HepG2 (cell line): Measurements from ENCODE around the gene U2AF1L4. TPM values are rescaled to one million over a fixed set of nuclear protein-coding genes. Genes with fewer than 3 reads are reported as not detected.

Source experiments
- ADNP ChIP-seq: sonication (generic); formaldehyde crosslinking; IDR thresholded peaks from 2 replicates; pipeline ENCODE4 v1.4.0; 2020; ENCODE audit warnings: missing genetic modification reagents
- IRX3 ChIP-seq: sonication (generic); formaldehyde crosslinking; IDR thresholded peaks from 2 replicates; pipeline ENCODE4 v1.8.1; 2023; ENCODE audit warnings: mild to moderate bottlenecking, low read depth, missing genetic modification reagents, borderline replicate concordance
- NCOA5 ChIP-seq: sonication (generic); formaldehyde crosslinking; IDR thresholded peaks from 2 replicates; pipeline ENCODE4 v1.4.0; 2020; ENCODE audit warnings: missing genetic modification reagents
- PCBP1 ChIP-seq: fragments of 200-400 bp; formaldehyde crosslinking; IDR thresholded peaks from 2 replicates; pipeline ENCODE4 v1.6.1; 2017; ENCODE audit warnings: mild to moderate bottlenecking, low read depth, low read length, borderline replicate concordance
- PHF21A ChIP-seq: sonication (generic); formaldehyde crosslinking; IDR thresholded peaks from 2 replicates; pipeline ENCODE4 v1.5.0; 2020; ENCODE audit warnings: mild to moderate bottlenecking, missing genetic modification reagents
- SP5 ChIP-seq: IDR thresholded peaks from 2 replicates; pipeline ENCODE4 v1.6.1; 2016; ENCODE audit warnings: low read depth, borderline replicate concordance
- TCF7 ChIP-seq: sonication (generic); IDR thresholded peaks from 2 replicates; pipeline ENCODE4 v1.6.1; 2016; ENCODE audit warnings: antibody characterized with exemption, low read depth
- ZBTB4 ChIP-seq: sonication (generic); formaldehyde crosslinking; IDR thresholded peaks from 2 replicates; pipeline ENCODE4 v1.4.0; 2020; ENCODE audit warnings: missing genetic modification reagents, mild to moderate bottlenecking, borderline replicate concordance
- ZEB1 ChIP-seq: IDR thresholded peaks from 2 replicates; pipeline ENCODE4 v1.6.1; 2012; ENCODE audit warnings: mild to moderate bottlenecking, low read depth, inconsistent platforms; ENCODE audit not compliant: insufficient replicate concordance
- ZNF101 ChIP-seq: sonication (generic); formaldehyde crosslinking; IDR thresholded peaks from 2 replicates; pipeline ENCODE4 v1.4.0; 2020; ENCODE audit warnings: mild to moderate bottlenecking, low read depth, missing genetic modification reagents, borderline replicate concordance
- ZNF263 ChIP-seq: sonication (generic); formaldehyde crosslinking; IDR thresholded peaks from 2 replicates; pipeline ENCODE4 v1.4.0; 2020; ENCODE audit warnings: missing genetic modification reagents
- ZNF34 ChIP-seq: sonication (generic); formaldehyde crosslinking; IDR thresholded peaks from 2 replicates; pipeline ENCODE4 v1.4.0; 2020; ENCODE audit warnings: mild to moderate bottlenecking, missing genetic modification reagents, borderline replicate concordance
- ZNF432 ChIP-seq: sonication (generic); formaldehyde crosslinking; IDR thresholded peaks from 2 replicates; pipeline ENCODE4 v1.5.0; 2020; ENCODE audit warnings: missing genetic modification reagents, mild to moderate bottlenecking, borderline replicate concordance
- ZNF652 ChIP-seq: IDR thresholded peaks from 2 replicates; pipeline ENCODE4 v1.6.1; 2016; ENCODE audit warnings: low read depth, borderline replicate concordance
- ZNF883 ChIP-seq: sonication (generic); formaldehyde crosslinking; IDR thresholded peaks from 2 replicates; pipeline ENCODE4 v1.5.1; 2020; ENCODE audit warnings: mild to moderate bottlenecking, missing genetic modification reagents; ENCODE audit errors: not compliant biosample characterization
- polyA plus RNA-seq, 8 experiments: library from polyadenylated mRNA; depleted of rRNA in 3 of 8; stranded (reverse) in 7 of 8; unstranded in 1 of 8; fragments of >200 nt; fragmentation: Illumina TruSeq in 4 of 8; extraction: Trizol in 4 of 8; gene quantifications; 2 replicates each; pipeline versions ENCODE4 v1.2.1 to v1.2.3, GENCODE V29; 2011 to 2016; ENCODE audit warnings: low read depth in 4 of 8, missing spikeins in 1 of 8, mixed read lengths in 1 of 8; ENCODE audit not compliant: insufficient read depth in 1 of 8
- total RNA-seq, 5 experiments: library from RNA; depleted of rRNA; stranded (reverse); fragments of >200 nt; fragmentation: Illumina TruSeq; extraction: Trizol; gene quantifications; 2 replicates each; pipeline ENCODE4 v1.2.3, GENCODE V29; 2016; ENCODE audit warnings: low read depth in 1 of 5
- TF ChIP-seq, protein P1 (sequence below): sonication (generic); formaldehyde crosslinking; IDR thresholded peaks from 2 replicates; pipeline ENCODE4 v1.4.0; 2020; ENCODE audit warnings: low read depth, mild to moderate bottlenecking, missing genetic modification reagents
- TF ChIP-seq, protein P2 (sequence below): sonication (generic); formaldehyde crosslinking; IDR thresholded peaks from 2 replicates; pipeline ENCODE4 v1.4.0; 2020; ENCODE audit warnings: missing genetic modification reagents
- TF ChIP-seq, protein P3 (sequence below): IDR thresholded peaks from 2 replicates; pipeline ENCODE4 v1.6.1; 2012; ENCODE audit warnings: inconsistent platforms
- TF ChIP-seq, protein P4 (sequence below): sonication (generic); formaldehyde crosslinking; IDR thresholded peaks from 2 replicates; pipeline ENCODE4 v1.4.0; 2020; ENCODE audit warnings: missing genetic modification reagents

Gene U2AF1L4
- total and polyA plus RNA-seq, 2 of the 13 experiments (the other 11 are each of a cell fraction or from before 2014, with no cell fraction given): 7.9 to 15.4 TPM

- TF ChIP-seq ZNF34 (CRISPR knock-in tag): no peak
- TF ChIP-seq, protein P1, sequence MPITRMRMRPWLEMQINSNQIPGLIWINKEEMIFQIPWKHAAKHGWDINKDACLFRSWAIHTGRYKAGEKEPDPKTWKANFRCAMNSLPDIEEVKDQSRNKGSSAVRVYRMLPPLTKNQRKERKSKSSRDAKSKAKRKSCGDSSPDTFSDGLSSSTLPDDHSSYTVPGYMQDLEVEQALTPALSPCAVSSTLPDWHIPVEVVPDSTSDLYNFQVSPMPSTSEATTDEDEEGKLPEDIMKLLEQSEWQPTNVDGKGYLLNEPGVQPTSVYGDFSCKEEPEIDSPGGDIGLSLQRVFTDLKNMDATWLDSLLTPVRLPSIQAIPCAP (CRISPR knock-in tag): no peak
- no peak for TF ChIP-seq TCF7
- TF ChIP-seq, protein P2, sequence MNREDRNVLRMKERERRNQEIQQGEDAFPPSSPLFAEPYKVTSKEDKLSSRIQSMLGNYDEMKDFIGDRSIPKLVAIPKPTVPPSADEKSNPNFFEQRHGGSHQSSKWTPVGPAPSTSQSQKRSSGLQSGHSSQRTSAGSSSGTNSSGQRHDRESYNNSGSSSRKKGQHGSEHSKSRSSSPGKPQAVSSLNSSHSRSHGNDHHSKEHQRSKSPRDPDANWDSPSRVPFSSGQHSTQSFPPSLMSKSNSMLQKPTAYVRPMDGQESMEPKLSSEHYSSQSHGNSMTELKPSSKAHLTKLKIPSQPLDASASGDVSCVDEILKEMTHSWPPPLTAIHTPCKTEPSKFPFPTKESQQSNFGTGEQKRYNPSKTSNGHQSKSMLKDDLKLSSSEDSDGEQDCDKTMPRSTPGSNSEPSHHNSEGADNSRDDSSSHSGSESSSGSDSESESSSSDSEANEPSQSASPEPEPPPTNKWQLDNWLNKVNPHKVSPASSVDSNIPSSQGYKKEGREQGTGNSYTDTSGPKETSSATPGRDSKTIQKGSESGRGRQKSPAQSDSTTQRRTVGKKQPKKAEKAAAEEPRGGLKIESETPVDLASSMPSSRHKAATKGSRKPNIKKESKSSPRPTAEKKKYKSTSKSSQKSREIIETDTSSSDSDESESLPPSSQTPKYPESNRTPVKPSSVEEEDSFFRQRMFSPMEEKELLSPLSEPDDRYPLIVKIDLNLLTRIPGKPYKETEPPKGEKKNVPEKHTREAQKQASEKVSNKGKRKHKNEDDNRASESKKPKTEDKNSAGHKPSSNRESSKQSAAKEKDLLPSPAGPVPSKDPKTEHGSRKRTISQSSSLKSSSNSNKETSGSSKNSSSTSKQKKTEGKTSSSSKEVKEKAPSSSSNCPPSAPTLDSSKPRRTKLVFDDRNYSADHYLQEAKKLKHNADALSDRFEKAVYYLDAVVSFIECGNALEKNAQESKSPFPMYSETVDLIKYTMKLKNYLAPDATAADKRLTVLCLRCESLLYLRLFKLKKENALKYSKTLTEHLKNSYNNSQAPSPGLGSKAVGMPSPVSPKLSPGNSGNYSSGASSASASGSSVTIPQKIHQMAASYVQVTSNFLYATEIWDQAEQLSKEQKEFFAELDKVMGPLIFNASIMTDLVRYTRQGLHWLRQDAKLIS (CRISPR knock-in tag): no peak
- no peak for TF ChIP-seq IRX3 (CRISPR knock-in tag)
- no peak for TF ChIP-seq PHF21A (CRISPR knock-in tag)
- no peak for TF ChIP-seq ZNF263 (CRISPR knock-in tag)
- TF ChIP-seq ZNF883 (CRISPR knock-in tag): no peak
- no peak for TF ChIP-seq ZNF432 (CRISPR knock-in tag)
- TF ChIP-seq, protein P3, sequence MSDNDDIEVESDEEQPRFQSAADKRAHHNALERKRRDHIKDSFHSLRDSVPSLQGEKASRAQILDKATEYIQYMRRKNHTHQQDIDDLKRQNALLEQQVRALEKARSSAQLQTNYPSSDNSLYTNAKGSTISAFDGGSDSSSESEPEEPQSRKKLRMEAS: no peak
- no peak for TF ChIP-seq NCOA5 (CRISPR knock-in tag)
- TF ChIP-seq ZBTB4 (CRISPR knock-in tag): no peak
- TF ChIP-seq ADNP (CRISPR knock-in tag): no peak
- TF ChIP-seq ZNF652 (CRISPR knock-in tag): no peak
- no peak for TF ChIP-seq PCBP1
- TF ChIP-seq ZEB1: no peak
- TF ChIP-seq, protein P4, sequence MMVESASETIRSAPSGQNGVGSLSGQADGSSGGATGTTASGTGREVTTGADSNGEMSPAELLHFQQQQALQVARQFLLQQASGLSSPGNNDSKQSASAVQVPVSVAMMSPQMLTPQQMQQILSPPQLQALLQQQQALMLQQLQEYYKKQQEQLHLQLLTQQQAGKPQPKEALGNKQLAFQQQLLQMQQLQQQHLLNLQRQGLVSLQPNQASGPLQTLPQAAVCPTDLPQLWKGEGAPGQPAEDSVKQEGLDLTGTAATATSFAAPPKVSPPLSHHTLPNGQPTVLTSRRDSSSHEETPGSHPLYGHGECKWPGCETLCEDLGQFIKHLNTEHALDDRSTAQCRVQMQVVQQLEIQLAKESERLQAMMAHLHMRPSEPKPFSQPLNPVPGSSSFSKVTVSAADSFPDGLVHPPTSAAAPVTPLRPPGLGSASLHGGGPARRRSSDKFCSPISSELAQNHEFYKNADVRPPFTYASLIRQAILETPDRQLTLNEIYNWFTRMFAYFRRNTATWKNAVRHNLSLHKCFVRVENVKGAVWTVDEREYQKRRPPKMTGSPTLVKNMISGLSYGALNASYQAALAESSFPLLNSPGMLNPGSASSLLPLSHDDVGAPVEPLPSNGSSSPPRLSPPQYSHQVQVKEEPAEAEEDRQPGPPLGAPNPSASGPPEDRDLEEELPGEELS (CRISPR knock-in tag): no peak
- no peak for TF ChIP-seq SP5 (CRISPR knock-in tag)
- TF ChIP-seq ZNF101 (CRISPR knock-in tag): no peak
These were observed at the start of gene U2AF1L4, which contains the start of gene PSENEN (continued) for GRCh38 chr19:35745328-35746086.
